Adrenal gland (tissue), 5 donors: ENCODE data around the gene ZNF609.

Experiments used
- CTCF ChIP-seq, 6 experiments: fragments of 450-650 bp in 4 of 6; fragments of 200-600 bp in 2 of 6; sonication (generic) in 1 of 6; IDR thresholded peaks; 1 replicate in 5 of 6; 2 replicates in 1 of 6; pipeline versions ENCODE4 v1.5.1 to v1.8.0; 2016 to 2021; ENCODE audit warnings: antibody characterized with exemption in 6 of 6, mild to moderate bottlenecking in 2 of 6, moderate library complexity in 1 of 6
- POLR2A ChIP-seq, 2 donors: fragments of 450-650 bp; IDR thresholded peaks; one replicate each; pipeline ENCODE4 v1.6.1; 2017; ENCODE audit warnings: antibody characterized with exemption in 2 of 2, mild to moderate bottlenecking in 2 of 2, moderate library complexity in 1 of 2
- donor health status: DM: no; HTN: no; CAD: no.

- no peak for TF ChIP-seq CTCF (IDR thresholded peaks at IDR 0.05)
- TF ChIP-seq POLR2A (IDR thresholded peaks at IDR 0.05): no peak
Measured at GRCh38 chr15:64699751-64700388, 239.5 kb downstream of the ZNF609 start.
